Astrocyte (in vitro differentiated cells and primary cell): ENCODE results near the gene UBE2D2. TPM values are rescaled to one million over a fixed set of nuclear protein-coding genes. Genes with fewer than 3 reads are reported as not detected.
"Not testable (repeated sequence)": the region's sequence is repeated elsewhere in the genome, so short reads cannot be mapped to it uniquely, and the experiment has no call there.

Source experiments
- DNase-seq: peaks from one replicate; pipeline ENCODE4 v3.0.0-alpha.2; 2010; ENCODE audit warnings: low read depth
- FAIRE-seq: peaks from 2 replicates; lab custom pipeline; 2011; peaks lifted over from hg19 to GRCh38; lab: Jason Lieb, UNC
- H2AFZ ChIP-seq: 2 replicates; pipeline ENCODE4 v1.6.0; 2012; ENCODE audit warnings: low read depth, low read length, inconsistent platforms
- H3K27ac ChIP-seq: 2 replicates; pipeline ENCODE4 v1.5.1; 2011; ENCODE audit warnings: low read depth, low read length, inconsistent platforms
- H3K27me3 ChIP-seq: 2 replicates; pipeline ENCODE4 v1.6.0; 2011; ENCODE audit warnings: low read length, inconsistent platforms; ENCODE audit not compliant: insufficient read depth
- H3K36me3 ChIP-seq: 2 replicates; pipeline ENCODE4 v1.5.1; 2011; ENCODE audit warnings: low read length, inconsistent platforms; ENCODE audit not compliant: insufficient read depth
- H3K4me1 ChIP-seq: 2 replicates; pipeline ENCODE4 v1.5.1; 2011; ENCODE audit warnings: low read length, inconsistent platforms; ENCODE audit not compliant: insufficient read depth
- H3K4me2 ChIP-seq: 2 replicates; pipeline ENCODE4 v1.6.0; 2012; ENCODE audit warnings: low read length, inconsistent platforms
- H3K4me3 ChIP-seq: 2 replicates; pipeline ENCODE4 v1.5.1; 2011; ENCODE audit warnings: low read depth, mild to moderate bottlenecking, low read length, inconsistent platforms; ENCODE audit not compliant: insufficient read depth
- H3K79me2 ChIP-seq: 2 replicates; pipeline ENCODE4 v1.6.0; 2012; ENCODE audit warnings: mild to moderate bottlenecking, low read length, inconsistent platforms; ENCODE audit not compliant: insufficient read depth
- H3K9ac ChIP-seq: 2 replicates; pipeline ENCODE4 v1.6.0; 2012; ENCODE audit warnings: mild to moderate bottlenecking, low read length, inconsistent platforms
- H3K9me3 ChIP-seq: 2 replicates; pipeline ENCODE4 v1.5.1; 2012; ENCODE audit warnings: low read depth, mild to moderate bottlenecking, low read length, inconsistent platforms; ENCODE audit not compliant: insufficient read depth
- H4K20me1 ChIP-seq: 2 replicates; pipeline ENCODE4 v1.6.0; 2012; ENCODE audit warnings: low read length, inconsistent platforms; ENCODE audit not compliant: insufficient read depth
- H3K27ac Mint-ChIP-seq: one replicate; pipeline ENCODE4 v1.8.0; 2021; ENCODE audit warnings: mild to moderate bottlenecking, mixed read lengths; ENCODE audit not compliant: unreplicated experiment
- H3K27me3 Mint-ChIP-seq: one replicate; pipeline ENCODE4 v1.8.0; 2021; ENCODE audit warnings: low read depth, mixed read lengths; ENCODE audit not compliant: unreplicated experiment
- H3K36me3 Mint-ChIP-seq: one replicate; pipeline ENCODE4 v1.8.0; 2021; ENCODE audit warnings: low read depth, mixed read lengths; ENCODE audit not compliant: unreplicated experiment
- H3K4me1 Mint-ChIP-seq: one replicate; pipeline ENCODE4 v1.8.0; 2021; ENCODE audit warnings: low read depth, mixed read lengths; ENCODE audit not compliant: unreplicated experiment
- H3K4me3 Mint-ChIP-seq: one replicate; pipeline ENCODE4 v1.8.0; 2021; ENCODE audit warnings: mild to moderate bottlenecking, moderate library complexity, mixed read lengths; ENCODE audit not compliant: unreplicated experiment
- H3K9me3 Mint-ChIP-seq: one replicate; pipeline ENCODE4 v1.8.0; 2021; ENCODE audit warnings: mild to moderate bottlenecking, mixed read lengths; ENCODE audit not compliant: unreplicated experiment
- CTCF ChIP-seq: IDR thresholded peaks from 2 replicates; pipeline ENCODE4 v1.5.1; 2011; ENCODE audit warnings: low read depth, mild to moderate bottlenecking, inconsistent platforms, low read length, moderate library complexity; ENCODE audit not compliant: insufficient read depth
- EZH2 ChIP-seq: IDR thresholded peaks from 2 replicates; pipeline ENCODE4 v1.6.1; 2012; ENCODE audit warnings: mild to moderate bottlenecking, low read length, inconsistent platforms; ENCODE audit not compliant: insufficient read depth
- total RNA-seq: library from RNA; stranded (reverse); gene quantifications from 2 replicates; pipeline ENCODE4 v1.2.1, GENCODE V29; 2021

UBE2D2 gene
- total RNA-seq, 1 donor from 2014 or later: 169 TPM

- Histone ChIP-seq H3K79me2 (peaks cover 98% of the 10 kb centered on the region), H3K27ac (no peak overlapping the region), H3K4me1 (no peaks in the 10 kb centered on the region), H3K4me2 (no peak overlapping the region), H3K9me3 (no peaks in the 10 kb centered on the region), H3K9ac (no peak overlapping the region), H3K36me3 (peaks cover 4% of the 10 kb centered on the region), H3K27me3 (no peaks in the 10 kb centered on the region), H2AFZ (no peak overlapping the region), H3K4me3 (no peak overlapping the region), H4K20me1 (peaks cover 76% of the 10 kb centered on the region)
- no peak for FAIRE-seq
- Mint-ChIP-seq H3K27ac (no peak overlapping the region), H3K27me3 (no peaks in the 10 kb centered on the region), H3K4me1 (peaks cover 13% of the 10 kb centered on the region), H3K4me3 (no peak overlapping the region), H3K36me3 (peaks cover 7% of the 10 kb centered on the region), H3K9me3 (no peaks in the 10 kb centered on the region)
- TF ChIP-seq CTCF (no peak), EZH2 (no peak)
- DNase-seq: no peak
These were observed 23.0 kb downstream of the UBE2D2 start for GRCh38 chr5:139584137-139584536.

GRCh38 chr5:139588116-139588515 lies 27.0 kb downstream of the UBE2D2 start:
- not testable (repeated sequence) for H3K27ac ChIP-seq, H3K36me3 ChIP-seq, H3K9ac ChIP-seq, H3K27me3 Mint-ChIP-seq, H2AFZ ChIP-seq, H3K27me3 ChIP-seq, DNase-seq, FAIRE-seq, H3K36me3 Mint-ChIP-seq, H3K4me3 Mint-ChIP-seq, H3K27ac Mint-ChIP-seq, H3K4me2 ChIP-seq, H3K4me3 ChIP-seq, H3K4me1 ChIP-seq, H3K9me3 Mint-ChIP-seq, H3K9me3 ChIP-seq
- H4K20me1 ChIP-seq: peaks cover 71% of the 10 kb centered on the region
- peaks cover 17% of the 10 kb centered on the region for H3K4me1 Mint-ChIP-seq
- H3K79me2 ChIP-seq: peaks cover 96% of the 10 kb centered on the region

- H3K4me1 ChIP-seq: peaks cover 2% of the 10 kb centered on the region
- TF ChIP-seq CTCF: no peak
- H3K4me2 ChIP-seq: no peak overlapping the region
- Mint-ChIP-seq H3K27ac (peak overlapping the region; percentile 41), H3K4me1 (peaks cover 17% of the 10 kb centered on the region), H3K36me3 (peaks cover 8% of the 10 kb centered on the region), H3K4me3 (no peak overlapping the region), H3K27me3 (no peaks in the 10 kb centered on the region), H3K9me3 (no peaks in the 10 kb centered on the region)
- DNase-seq (no peak), FAIRE-seq (no peak)
- H3K36me3 ChIP-seq: peaks cover 4% of the 10 kb centered on the region
- H3K27me3 ChIP-seq: no peaks in the 10 kb centered on the region
- H3K79me2 ChIP-seq: peaks cover 96% of the 10 kb centered on the region
- H3K9me3 ChIP-seq: no peaks in the 10 kb centered on the region
- no peak overlapping the region for H3K9ac ChIP-seq
- no peak overlapping the region for H3K4me3 ChIP-seq
- H4K20me1 ChIP-seq: peaks cover 64% of the 10 kb centered on the region
- no peak overlapping the region for H2AFZ ChIP-seq
- no peak overlapping the region for H3K27ac ChIP-seq
These were observed 27.8 kb downstream of the UBE2D2 start for GRCh38 chr5:139588962-139589361.
